Fibroblast of pulmonary artery (primary cell): Measurements from ENCODE around the gene KCTD3.

Experiments used
- DNase-seq: peaks from one replicate; pipeline ENCODE4 v3.0.0-alpha.2; 2010; ENCODE audit warnings: low read depth
- H3K4me3 ChIP-seq: replicated peaks from 2 replicates; pipeline ENCODE4 v1.5.1; 2011; ENCODE audit warnings: low read depth, mild to moderate bottlenecking, control low read depth, low read length, moderate library complexity
- TF ChIP-seq, protein P1 (sequence below): IDR thresholded peaks from 2 replicates; pipeline ENCODE4 v1.5.1; 2011; ENCODE audit warnings: mild to moderate bottlenecking, control low read depth, low read length, inconsistent platforms; ENCODE audit errors: missing control alignments

KCTD3 gene

GRCh38 chr1:215645861-215646260 is 78.8 kb downstream of the KCTD3 start:
- TF ChIP-seq, protein P1, sequence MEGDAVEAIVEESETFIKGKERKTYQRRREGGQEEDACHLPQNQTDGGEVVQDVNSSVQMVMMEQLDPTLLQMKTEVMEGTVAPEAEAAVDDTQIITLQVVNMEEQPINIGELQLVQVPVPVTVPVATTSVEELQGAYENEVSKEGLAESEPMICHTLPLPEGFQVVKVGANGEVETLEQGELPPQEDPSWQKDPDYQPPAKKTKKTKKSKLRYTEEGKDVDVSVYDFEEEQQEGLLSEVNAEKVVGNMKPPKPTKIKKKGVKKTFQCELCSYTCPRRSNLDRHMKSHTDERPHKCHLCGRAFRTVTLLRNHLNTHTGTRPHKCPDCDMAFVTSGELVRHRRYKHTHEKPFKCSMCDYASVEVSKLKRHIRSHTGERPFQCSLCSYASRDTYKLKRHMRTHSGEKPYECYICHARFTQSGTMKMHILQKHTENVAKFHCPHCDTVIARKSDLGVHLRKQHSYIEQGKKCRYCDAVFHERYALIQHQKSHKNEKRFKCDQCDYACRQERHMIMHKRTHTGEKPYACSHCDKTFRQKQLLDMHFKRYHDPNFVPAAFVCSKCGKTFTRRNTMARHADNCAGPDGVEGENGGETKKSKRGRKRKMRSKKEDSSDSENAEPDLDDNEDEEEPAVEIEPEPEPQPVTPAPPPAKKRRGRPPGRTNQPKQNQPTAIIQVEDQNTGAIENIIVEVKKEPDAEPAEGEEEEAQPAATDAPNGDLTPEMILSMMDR, result no peak
- no peak for DNase-seq
- H3K4me3 ChIP-seq, result no peak overlapping the region

DNA sequence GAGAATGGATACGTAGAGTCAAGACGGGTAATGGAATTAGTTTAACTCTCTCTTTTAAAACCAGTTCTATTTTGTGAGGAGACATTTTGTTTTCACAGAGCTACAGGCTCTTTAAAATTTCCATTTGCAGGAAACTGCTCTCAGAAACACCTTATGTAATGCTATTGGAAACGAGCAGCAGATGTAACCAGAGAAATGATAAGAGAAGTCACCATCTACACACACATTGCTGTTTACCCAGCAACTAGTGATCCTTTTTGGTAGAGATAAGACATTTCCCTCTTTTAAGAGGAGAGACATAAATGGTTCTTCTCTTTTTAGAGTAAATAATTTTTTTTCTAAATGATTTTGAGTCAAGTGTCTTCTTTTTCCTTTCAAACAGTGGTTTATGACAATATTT is 80.6 kb downstream of the KCTD3 start:
- DNase-seq, result no peak

GRCh38 chr1:215648957-215649356 is 81.9 kb downstream of the KCTD3 start:
- no peak overlapping the region for H3K4me3 ChIP-seq
- DNase-seq, result no peak
- TF ChIP-seq, protein P1, result no peak

More for the DNA sequence above, 80.6 kb downstream of the KCTD3 start:
- TF ChIP-seq, protein P1, result no peak
- no peak overlapping the region for H3K4me3 ChIP-seq

DNA sequence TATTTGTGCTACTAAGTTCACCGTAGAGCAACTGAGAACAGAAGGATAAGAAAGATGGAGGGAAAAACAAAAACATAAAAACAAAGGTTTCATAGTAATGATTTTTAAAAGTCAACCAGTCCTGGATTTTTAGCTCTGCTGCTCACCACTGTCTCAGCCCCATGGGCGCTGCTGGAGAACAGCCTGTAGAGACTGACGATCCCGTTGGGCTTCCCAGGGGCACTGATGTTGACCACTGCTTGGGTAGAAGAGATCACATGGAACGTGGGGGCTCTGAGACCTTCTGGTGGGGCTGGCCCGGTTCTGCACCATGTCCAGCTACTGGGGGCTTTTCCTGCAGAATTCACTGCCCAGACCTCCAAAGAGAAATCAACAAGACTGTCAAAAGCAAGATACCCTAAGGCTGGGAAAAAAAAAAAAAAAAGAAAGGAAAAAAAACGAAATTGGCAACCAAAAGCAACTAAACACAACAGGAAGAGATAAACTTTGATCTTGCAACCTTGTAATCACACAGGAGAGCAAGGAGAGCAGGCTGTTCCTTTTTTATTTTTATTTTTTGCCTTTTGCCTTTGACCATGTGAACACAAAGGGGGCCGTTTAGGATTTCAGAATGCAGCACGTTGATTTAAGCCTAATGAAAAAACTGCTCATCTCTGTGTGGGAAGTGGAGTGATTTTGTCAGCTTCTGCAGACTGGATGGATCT is 83.5 kb downstream of the KCTD3 start:
- TF ChIP-seq, protein P1, result no peak
- H3K4me3 ChIP-seq, result no peak overlapping the region
- DNase-seq, result no peak

DNA sequence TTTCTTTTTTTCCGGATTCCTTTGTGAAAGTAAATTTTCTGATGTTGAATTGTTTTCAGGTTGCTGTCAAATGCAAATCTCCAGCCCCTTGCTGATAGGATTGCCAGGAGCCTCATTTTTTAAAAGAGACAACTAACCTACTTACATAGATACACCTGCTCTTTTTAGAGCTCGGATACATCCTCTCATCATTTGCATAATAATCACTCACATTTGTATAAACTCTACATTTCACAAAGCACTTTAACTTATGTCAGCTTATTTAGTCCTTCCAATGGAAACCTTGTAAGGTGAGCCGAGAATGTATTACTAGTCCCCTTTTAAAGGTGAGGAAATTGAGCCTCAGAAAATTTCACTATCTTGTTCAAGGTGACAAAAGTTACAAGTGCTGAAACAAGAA is 84.8 kb downstream of the KCTD3 start:
- DNase-seq, result no peak
- TF ChIP-seq, protein P1, result no peak
- no peak overlapping the region for H3K4me3 ChIP-seq

DNA sequence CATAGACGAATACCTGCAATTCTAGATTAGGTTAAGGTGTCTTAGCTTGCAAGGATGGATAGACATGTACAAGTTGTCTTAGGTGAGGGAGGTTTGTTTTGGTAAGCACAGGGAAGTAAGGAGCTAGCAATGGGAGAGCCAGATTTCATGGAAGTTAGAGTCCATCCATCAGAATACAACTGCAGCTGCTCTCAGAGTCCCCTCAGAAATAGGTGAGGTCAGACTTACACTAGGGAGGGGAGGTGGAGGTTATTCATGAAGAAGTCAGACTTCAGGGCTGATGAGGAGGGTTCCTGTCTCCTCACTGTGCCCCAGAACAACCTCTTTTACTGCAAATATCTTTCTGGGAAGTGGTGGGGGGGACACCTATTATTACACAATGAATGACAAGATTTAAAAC is 85.3 kb downstream of the KCTD3 start:
- TF ChIP-seq, protein P1, result no peak
- H3K4me3 ChIP-seq, result no peak overlapping the region
- DNase-seq, result no peak

- no peak for DNase-seq
- TF ChIP-seq, protein P1, result no peak
Observed at GRCh38 chr1:215657047-215657446, 89.9 kb downstream of the KCTD3 start.

More at GRCh38 chr1:215657047-215657446, 89.9 kb downstream of the KCTD3 start:
- no peak overlapping the region for H3K4me3 ChIP-seq
